Parathyroid adenoma (tissue), 2 donors: Measurements from ENCODE around the gene GPC6.

Experiments
- H2AFZ ChIP-seq: fragments of 300-600 bp; sonication (generic); one replicate; pipeline ENCODE4 v1.7.0; 2017; ENCODE audit warnings: antibody characterized with exemption, mild to moderate bottlenecking
- H3K27ac ChIP-seq: fragments of 300-600 bp; sonication (generic); one replicate; pipeline ENCODE4 v1.7.0; 2017
- H3K27me3 ChIP-seq: fragments of 300-600 bp; sonication (generic); one replicate; pipeline ENCODE4 v1.7.0; 2017; ENCODE audit warnings: low read length; ENCODE audit not compliant: control insufficient read depth, insufficient read depth
- H3K36me3 ChIP-seq: fragments of 300-600 bp; sonication (generic); one replicate; pipeline ENCODE4 v1.7.0; 2017; ENCODE audit warnings: low read length; ENCODE audit not compliant: control insufficient read depth, insufficient read depth
- H3K4me1 ChIP-seq: fragments of 300-600 bp; sonication (generic); one replicate; pipeline ENCODE4 v1.7.0; 2017; ENCODE audit warnings: control low read depth
- H3K4me2 ChIP-seq: fragments of 300-600 bp; sonication (generic); one replicate; pipeline ENCODE4 v1.7.0; 2017; ENCODE audit warnings: low read length
- H3K4me3 ChIP-seq: fragments of 300-600 bp; sonication (generic); one replicate; pipeline ENCODE4 v1.7.0; 2017; ENCODE audit warnings: low read depth, low read length
- H3K79me2 ChIP-seq: fragments of 300-600 bp; sonication (generic); one replicate; pipeline ENCODE4 v1.7.0; 2017; ENCODE audit warnings: control low read depth
- H3K9ac ChIP-seq: fragments of 300-600 bp; sonication (generic); one replicate; pipeline ENCODE4 v1.7.0; 2017; ENCODE audit warnings: mild to moderate bottlenecking
- H3K9me3 ChIP-seq: fragments of 300-600 bp; sonication (generic); one replicate; pipeline ENCODE4 v1.7.0; 2017; ENCODE audit warnings: low read length; ENCODE audit not compliant: control insufficient read depth
- CTCF ChIP-seq: fragments of 300-600 bp; sonication (generic); IDR thresholded peaks from one replicate; pipeline ENCODE4 v1.7.0; 2017; ENCODE audit warnings: antibody characterized with exemption, mild to moderate bottlenecking
- donor health status: primary hyperparathyroidism.

GPC6 gene

GRCh38 chr13:93420206-93420605 lies 193.6 kb downstream of the GPC6 start:
- no peak overlapping the region for H3K27ac ChIP-seq
- no peak overlapping the region for H3K4me2 ChIP-seq
- no peaks in the 10 kb centered on the region for H3K36me3 ChIP-seq
- no peaks in the 10 kb centered on the region for H3K4me1 ChIP-seq
- no peak overlapping the region for H3K9ac ChIP-seq
- no peaks in the 10 kb centered on the region for H3K79me2 ChIP-seq
- TF ChIP-seq CTCF: no peak
- H3K4me3 ChIP-seq: no peak overlapping the region
- no peaks in the 10 kb centered on the region for H3K9me3 ChIP-seq
- H3K27me3 ChIP-seq: no peaks in the 10 kb centered on the region
- H2AFZ ChIP-seq: no peak overlapping the region

DNA sequence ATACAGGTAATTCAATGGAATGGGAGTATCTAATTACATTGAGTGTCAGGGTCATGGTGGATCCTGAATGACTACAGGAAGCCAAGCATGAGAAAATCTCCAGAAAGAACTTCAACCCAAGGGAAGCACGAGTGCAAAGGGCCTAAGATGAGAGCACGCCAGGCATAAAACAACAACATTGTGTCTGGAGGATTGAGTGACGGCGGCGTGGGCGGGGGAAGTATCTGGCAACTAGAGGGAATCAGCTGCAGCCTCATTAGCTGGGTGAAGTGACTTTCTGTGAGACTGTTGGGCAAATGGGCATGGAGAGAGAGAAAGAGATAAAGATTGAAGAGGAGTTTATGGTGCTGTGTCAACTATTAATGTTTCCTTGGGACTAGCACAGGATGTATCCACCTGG lies 194.3 kb downstream of the GPC6 start:
- Histone ChIP-seq H3K9ac (no peak overlapping the region), H3K4me1 (no peaks in the 10 kb centered on the region), H3K27ac (no peak overlapping the region), H3K27me3 (no peaks in the 10 kb centered on the region), H2AFZ (no peak overlapping the region), H3K79me2 (no peaks in the 10 kb centered on the region), H3K4me2 (no peak overlapping the region), H3K4me3 (no peak overlapping the region), H3K9me3 (no peaks in the 10 kb centered on the region), H3K36me3 (no peaks in the 10 kb centered on the region)
- no peak for TF ChIP-seq CTCF

DNA sequence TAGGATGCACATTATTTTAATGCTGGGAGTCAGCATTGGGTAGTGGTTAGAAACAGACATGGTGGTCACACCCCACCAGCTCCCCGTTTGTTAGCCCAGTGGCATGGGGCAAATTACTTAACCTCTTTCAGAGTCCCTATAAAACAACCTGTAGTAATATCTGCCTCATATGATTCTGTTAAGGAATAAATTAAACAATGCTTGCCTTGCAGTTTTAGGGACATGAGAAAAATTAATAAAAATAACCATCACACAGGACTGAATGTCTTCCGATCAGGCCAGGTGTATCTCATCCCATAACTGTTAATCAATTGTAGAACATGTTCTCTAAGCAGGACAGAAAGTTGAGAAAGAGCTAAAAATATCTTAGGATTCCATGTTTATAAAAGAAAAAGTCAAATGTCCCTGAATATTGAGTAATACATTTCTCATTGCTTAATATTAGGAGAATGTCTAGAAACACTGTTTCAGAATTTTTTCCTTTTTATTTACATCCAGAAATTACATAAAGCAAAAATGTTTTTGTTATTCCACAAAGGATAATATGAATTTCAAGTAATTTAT lies 196.5 kb downstream of the GPC6 start:
- H3K27me3 ChIP-seq: no peaks in the 10 kb centered on the region
- no peak for TF ChIP-seq CTCF
- H3K9ac ChIP-seq: no peak overlapping the region
- H3K36me3 ChIP-seq: no peaks in the 10 kb centered on the region
- H3K79me2 ChIP-seq: no peaks in the 10 kb centered on the region
- no peak overlapping the region for H3K4me3 ChIP-seq
- H2AFZ ChIP-seq: no peak overlapping the region
- H3K27ac ChIP-seq: no peak overlapping the region
- no peak overlapping the region for H3K4me2 ChIP-seq
- no peaks in the 10 kb centered on the region for H3K4me1 ChIP-seq
- no peaks in the 10 kb centered on the region for H3K9me3 ChIP-seq

- Histone ChIP-seq H3K4me2 (no peak overlapping the region), H3K36me3 (no peaks in the 10 kb centered on the region), H3K27ac (no peak overlapping the region), H3K79me2 (no peaks in the 10 kb centered on the region), H3K4me3 (no peak overlapping the region), H3K4me1 (no peaks in the 10 kb centered on the region), H3K9ac (no peak overlapping the region), H3K27me3 (no peaks in the 10 kb centered on the region), H2AFZ (no peak overlapping the region), H3K9me3 (no peaks in the 10 kb centered on the region)
- TF ChIP-seq CTCF: no peak
These were observed 198.8 kb downstream of the GPC6 start for GRCh38 chr13:93425411-93425810.

- Histone ChIP-seq H3K9me3 (no peaks in the 10 kb centered on the region), H3K27ac (no peak overlapping the region), H3K4me1 (no peaks in the 10 kb centered on the region), H3K4me2 (no peak overlapping the region), H3K9ac (no peak overlapping the region), H3K27me3 (no peaks in the 10 kb centered on the region), H2AFZ (no peak overlapping the region), H3K4me3 (no peak overlapping the region), H3K79me2 (no peaks in the 10 kb centered on the region), H3K36me3 (no peaks in the 10 kb centered on the region)
- TF ChIP-seq CTCF: no peak
These were observed 203.8 kb downstream of the GPC6 start for GRCh38 chr13:93430381-93430780.
